ENCODE measurements around the gene LRCH1. TPM values are rescaled to one million over a fixed set of nuclear protein-coding genes. Genes with fewer than 3 reads are reported as not detected.

Gene LRCH1
- total RNA-seq, 4 donors from 2014 or later, result 54.3 to 72.2 (median 57.4) TPM

DNA sequence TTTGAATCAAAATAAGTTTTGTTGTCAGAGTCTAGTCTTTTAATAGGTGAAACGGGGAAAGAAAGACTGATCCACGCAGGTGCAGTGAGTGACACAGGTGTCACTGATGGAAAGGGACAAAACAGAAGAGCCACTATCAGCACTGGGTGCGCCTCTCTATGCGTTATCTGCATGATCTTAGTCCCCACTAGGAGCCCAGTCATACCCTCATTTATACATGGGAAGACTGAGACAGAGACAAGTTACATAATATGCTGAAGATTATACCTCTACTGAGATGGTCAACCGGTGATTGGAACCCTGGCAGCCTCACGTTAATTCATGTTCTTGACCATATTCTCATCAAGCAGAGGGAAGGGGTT lies 3.4 kb downstream of the LRCH1 start:
- H3K27ac ChIP-seq, result peak overlapping the region in 1 of 4 donors; percentile 97
- no peaks in the 10 kb centered on the region for H3K9me3 ChIP-seq
- H3K27me3 ChIP-seq, result no peaks in the 10 kb centered on the region
- no peaks in the 10 kb centered on the region for H3K36me3 ChIP-seq
- ATAC-seq, result no peak
- no peak overlapping the region for H3K4me3 ChIP-seq
- H3K4me1 ChIP-seq, result peaks cover 6 to 77% (median 7%) of the 10 kb centered on the region in 3 donors
- TF ChIP-seq, protein P1, sequence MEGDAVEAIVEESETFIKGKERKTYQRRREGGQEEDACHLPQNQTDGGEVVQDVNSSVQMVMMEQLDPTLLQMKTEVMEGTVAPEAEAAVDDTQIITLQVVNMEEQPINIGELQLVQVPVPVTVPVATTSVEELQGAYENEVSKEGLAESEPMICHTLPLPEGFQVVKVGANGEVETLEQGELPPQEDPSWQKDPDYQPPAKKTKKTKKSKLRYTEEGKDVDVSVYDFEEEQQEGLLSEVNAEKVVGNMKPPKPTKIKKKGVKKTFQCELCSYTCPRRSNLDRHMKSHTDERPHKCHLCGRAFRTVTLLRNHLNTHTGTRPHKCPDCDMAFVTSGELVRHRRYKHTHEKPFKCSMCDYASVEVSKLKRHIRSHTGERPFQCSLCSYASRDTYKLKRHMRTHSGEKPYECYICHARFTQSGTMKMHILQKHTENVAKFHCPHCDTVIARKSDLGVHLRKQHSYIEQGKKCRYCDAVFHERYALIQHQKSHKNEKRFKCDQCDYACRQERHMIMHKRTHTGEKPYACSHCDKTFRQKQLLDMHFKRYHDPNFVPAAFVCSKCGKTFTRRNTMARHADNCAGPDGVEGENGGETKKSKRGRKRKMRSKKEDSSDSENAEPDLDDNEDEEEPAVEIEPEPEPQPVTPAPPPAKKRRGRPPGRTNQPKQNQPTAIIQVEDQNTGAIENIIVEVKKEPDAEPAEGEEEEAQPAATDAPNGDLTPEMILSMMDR (IDR thresholded peaks at IDR 0.05), result no peak
- TF ChIP-seq EP300 (IDR thresholded peaks at IDR 0.05), result no peak
- TF ChIP-seq POLR2AphosphoS5 (IDR thresholded peaks at IDR 0.05), result no peak
- no peak for TF ChIP-seq POLR2A (IDR thresholded peaks at IDR 0.05)
- 70 to 86% methylated on average over 4 to 6 of the region's 6 CpGs for WGBS, 2 donors (ENCODE audit: low coverage in 1 of 2)

- WGBS, 2 donors (ENCODE audit: low coverage in 1 of 2), result 51 to 75% methylated on average over 2 of the region's 2 CpGs
- no peak for ATAC-seq
Measured at GRCh38 chr13:46559272-46559805, 6.4 kb downstream of the LRCH1 start.

GRCh38 chr13:46560778-46561177 lies 7.8 kb downstream of the LRCH1 start:
- no peak for ATAC-seq
- Histone ChIP-seq H3K27me3 (no peaks in the 10 kb centered on the region), H3K36me3 (no peaks in the 10 kb centered on the region), H3K4me1 (peaks cover under 1 to 82% (median 6%) of the 10 kb centered on the region in 3 donors), H3K4me3 (no peak overlapping the region), H3K27ac (no peak overlapping the region), H3K9me3 (no peaks in the 10 kb centered on the region)
- TF ChIP-seq POLR2AphosphoS5 (IDR thresholded peaks at IDR 0.05) (no peak), POLR2A (IDR thresholded peaks at IDR 0.05) (no peak), EP300 (IDR thresholded peaks at IDR 0.05) (no peak)
- TF ChIP-seq, protein P1 (IDR thresholded peaks at IDR 0.05), result no peak

More at GRCh38 chr13:46559272-46559805, 6.4 kb downstream of the LRCH1 start:
- Histone ChIP-seq H3K27ac (no peak overlapping the region), H3K4me1 (peaks cover 0 to 80% (median 6%) of the 10 kb centered on the region in 3 donors), H3K4me3 (no peak overlapping the region), H3K36me3 (no peaks in the 10 kb centered on the region), H3K9me3 (no peaks in the 10 kb centered on the region), H3K27me3 (no peaks in the 10 kb centered on the region)
- TF ChIP-seq, protein P1 (IDR thresholded peaks at IDR 0.05), result no peak
- TF ChIP-seq EP300 (IDR thresholded peaks at IDR 0.05), result no peak

DNA sequence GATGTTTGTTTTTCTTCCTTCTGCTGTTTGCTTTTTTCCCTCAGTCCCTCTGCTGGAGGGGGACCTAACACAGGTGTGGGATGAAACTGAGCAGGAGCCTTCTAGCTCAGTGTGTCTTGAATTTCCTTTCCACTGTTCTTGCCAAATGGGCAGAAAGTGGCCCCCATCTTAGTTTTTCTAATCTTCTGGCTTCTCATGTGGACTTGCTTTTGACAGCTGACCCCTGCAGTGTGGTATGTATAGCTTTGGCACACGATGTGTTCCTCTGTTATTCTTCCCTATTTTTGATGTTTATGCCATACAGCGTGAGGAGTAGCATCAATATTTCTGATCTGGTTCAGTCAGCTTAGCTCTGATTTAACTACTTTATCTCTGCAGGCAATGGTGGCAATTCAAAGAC lies 8.3 kb downstream of the LRCH1 start:
- ATAC-seq, result no peak
- Histone ChIP-seq H3K27ac (no peak overlapping the region), H3K27me3 (no peaks in the 10 kb centered on the region), H3K9me3 (no peaks in the 10 kb centered on the region), H3K36me3 (no peaks in the 10 kb centered on the region), H3K4me1 (peaks cover 5 to 82% (median 9%) of the 10 kb centered on the region in 3 donors), H3K4me3 (no peak overlapping the region)
- 50 to 60% methylated on average over 2 of the region's 2 CpGs for WGBS, 2 donors (ENCODE audit: low coverage in 1 of 2)
- TF ChIP-seq POLR2AphosphoS5 (IDR thresholded peaks at IDR 0.05), result no peak
- TF ChIP-seq POLR2A (IDR thresholded peaks at IDR 0.05), result no peak
- TF ChIP-seq, protein P1 (IDR thresholded peaks at IDR 0.05), result no peak
- TF ChIP-seq EP300 (IDR thresholded peaks at IDR 0.05), result no peak

GRCh38 chr13:46561691-46562090 lies 8.7 kb downstream of the LRCH1 start:
- Histone ChIP-seq H3K4me1 (peaks cover 9 to 82% (median 10%) of the 10 kb centered on the region in 3 donors), H3K9me3 (no peaks in the 10 kb centered on the region), H3K4me3 (no peak overlapping the region), H3K27ac (no peak overlapping the region), H3K36me3 (no peaks in the 10 kb centered on the region), H3K27me3 (no peaks in the 10 kb centered on the region)
- WGBS, 2 donors (ENCODE audit: low coverage in 1 of 2), result 83 to 100% methylated on average over 1 of the region's 1 CpG
- TF ChIP-seq POLR2AphosphoS5 (IDR thresholded peaks at IDR 0.05) (no peak), EP300 (IDR thresholded peaks at IDR 0.05) (no peak), POLR2A (IDR thresholded peaks at IDR 0.05) (no peak)
- TF ChIP-seq, protein P1 (IDR thresholded peaks at IDR 0.05), result no peak
- ATAC-seq, result no peak
